Activated B cell treated with CpG ODN at 0.5 μM for 24 hours (primary cell): ENCODE data around the gene CCDC154. TPM values are rescaled to one million over a fixed set of nuclear protein-coding genes. Genes with fewer than 3 reads are reported as not detected.
A peak's percentile ranks its signal among the peaks of the same experiment; 100 is the strongest.

Experiments
- ATAC-seq: fragments of 200-7000 bp; cut with Tn5 transposase; one replicate; pipeline ENCODE4 v1.10.0; 2021; ENCODE audit warnings: low read depth, mild to moderate bottlenecking, moderate library complexity
- CTCF ChIA-PET: fragments of 350-600 bp; sonication (Branson Sonifier 250); formaldehyde crosslinking; loops from one replicate; lab custom pipeline; 2021; ENCODE audit warnings: antibody characterized with exemption; lab: Charles Lee
- POLR2A ChIA-PET: fragments of 350-600 bp; sonication (Branson Sonifier 250); formaldehyde crosslinking; loops from one replicate; lab custom pipeline; 2021; ENCODE audit warnings: antibody characterized with exemption; lab: Charles Lee
- DNase-seq: peaks from one replicate; pipeline ENCODE4 v3.0.0; 2022
- H3K27ac Mint-ChIP-seq: one replicate; pipeline ENCODE4 v1.8.0; 2020; ENCODE audit warnings: mixed read lengths
- H3K27me3 Mint-ChIP-seq: one replicate; pipeline ENCODE4 v1.8.0; 2021; ENCODE audit warnings: mixed read lengths
- H3K36me3 Mint-ChIP-seq: one replicate; pipeline ENCODE4 v1.8.0; 2021; ENCODE audit warnings: low read depth, mixed read lengths
- H3K4me1 Mint-ChIP-seq: one replicate; pipeline ENCODE4 v1.8.0; 2021; ENCODE audit warnings: mixed read lengths
- H3K4me3 Mint-ChIP-seq: one replicate; pipeline ENCODE4 v1.8.0; 2020; ENCODE audit warnings: mild to moderate bottlenecking, mixed read lengths
- H3K9me3 Mint-ChIP-seq: one replicate; pipeline ENCODE4 v1.8.0; 2020; ENCODE audit warnings: mixed read lengths
- intact Hi-C: fragments of 100-400 bp; cut with micrococcal nuclease; formaldehyde crosslinking; loops from one replicate; pipeline ENCODE4 v1.15.1; 2024
- total RNA-seq: library from RNA; stranded (reverse); gene quantifications from 2 replicates; pipeline ENCODE4 v1.2.3, GENCODE V29; 2022
- TF ChIP-seq, protein P1 (sequence below): fragments of 200-600 bp; IDR thresholded peaks from one replicate; pipeline ENCODE4 v1.8.0; 2022; ENCODE audit warnings: antibody characterized with exemption, mild to moderate bottlenecking

CCDC154 gene
- total RNA-seq, 1 donor from 2014 or later, result 6.7 TPM

- ChIA-PET POLR2A (interaction anchor here (1.0 to 3.2 kb wide), 10 partner anchors 9 to 284 kb away, joined by 3 to 39 read pairs (median 18); partner anchors contain the start of genes CRAMP1, GNPTG, IFT140 and MAPK8IP3), CTCF (no interaction called here)
- no peak for DNase-seq
- H3K27me3 Mint-ChIP-seq, result no peaks in the 10 kb centered on the region
- ATAC-seq, result no peak
- peak overlapping the region; percentile 41 for H3K4me3 Mint-ChIP-seq
- TF ChIP-seq, protein P1, sequence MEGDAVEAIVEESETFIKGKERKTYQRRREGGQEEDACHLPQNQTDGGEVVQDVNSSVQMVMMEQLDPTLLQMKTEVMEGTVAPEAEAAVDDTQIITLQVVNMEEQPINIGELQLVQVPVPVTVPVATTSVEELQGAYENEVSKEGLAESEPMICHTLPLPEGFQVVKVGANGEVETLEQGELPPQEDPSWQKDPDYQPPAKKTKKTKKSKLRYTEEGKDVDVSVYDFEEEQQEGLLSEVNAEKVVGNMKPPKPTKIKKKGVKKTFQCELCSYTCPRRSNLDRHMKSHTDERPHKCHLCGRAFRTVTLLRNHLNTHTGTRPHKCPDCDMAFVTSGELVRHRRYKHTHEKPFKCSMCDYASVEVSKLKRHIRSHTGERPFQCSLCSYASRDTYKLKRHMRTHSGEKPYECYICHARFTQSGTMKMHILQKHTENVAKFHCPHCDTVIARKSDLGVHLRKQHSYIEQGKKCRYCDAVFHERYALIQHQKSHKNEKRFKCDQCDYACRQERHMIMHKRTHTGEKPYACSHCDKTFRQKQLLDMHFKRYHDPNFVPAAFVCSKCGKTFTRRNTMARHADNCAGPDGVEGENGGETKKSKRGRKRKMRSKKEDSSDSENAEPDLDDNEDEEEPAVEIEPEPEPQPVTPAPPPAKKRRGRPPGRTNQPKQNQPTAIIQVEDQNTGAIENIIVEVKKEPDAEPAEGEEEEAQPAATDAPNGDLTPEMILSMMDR, result no peak
- peak overlapping the region; percentile 98 for H3K27ac Mint-ChIP-seq
- peaks cover 24% of the 10 kb centered on the region for H3K4me1 Mint-ChIP-seq
- intact Hi-C loops, result loop anchor here (5.0 kb wide), 1 partner anchor 285 kb away; the partner anchor contains the start of gene MAPK8IP3
- H3K9me3 Mint-ChIP-seq, result no peaks in the 10 kb centered on the region
- peaks cover 8% of the 10 kb centered on the region for H3K36me3 Mint-ChIP-seq
These were observed 22.3 kb downstream of the CCDC154 start for GRCh38 chr16:1422076-1422475.

GRCh38 chr16:1420111-1420539, 24.2 kb downstream of the CCDC154 start:
- no peaks in the 10 kb centered on the region for H3K27me3 Mint-ChIP-seq
- H3K27ac Mint-ChIP-seq, result peak overlapping the region; percentile 98
- CTCF ChIA-PET, result no interaction called here
- TF ChIP-seq, protein P1, result no peak
- no peaks in the 10 kb centered on the region for H3K9me3 Mint-ChIP-seq
- intact Hi-C loops, result loop anchor here (1.0 to 5.0 kb wide), 6 partner anchors 12 to 363 kb away; partner anchors contain the start of genes GNPTG, MAPK8IP3, NUBP2 and SPSB3
- H3K4me3 Mint-ChIP-seq, result peak overlapping the region; percentile 85
- POLR2A ChIA-PET, result interaction anchor here (0.6 to 3.2 kb wide), 36 partner anchors 8 to 1284 kb away, joined by 3 to 39 read pairs (median 8); partner anchors contain the start of genes CCDC154, CHTF18, CRAMP1 and EME2
- peaks cover 8% of the 10 kb centered on the region for H3K36me3 Mint-ChIP-seq
- no peak for ATAC-seq
- H3K4me1 Mint-ChIP-seq, result peaks cover 25% of the 10 kb centered on the region
- no peak for DNase-seq

- peaks cover 15% of the 10 kb centered on the region for H3K36me3 Mint-ChIP-seq
- ChIA-PET POLR2A (interaction anchor here (0.7 to 1.5 kb wide), 2 partner anchors 9 to 64 kb away, joined by 3 read pairs; no protein-coding TSS in a partner anchor), CTCF (no interaction called here)
- H3K4me1 Mint-ChIP-seq, result peaks cover 32% of the 10 kb centered on the region
- intact Hi-C loops, result no loop called here
- H3K27me3 Mint-ChIP-seq, result no peaks in the 10 kb centered on the region
- no peaks in the 10 kb centered on the region for H3K9me3 Mint-ChIP-seq
- TF ChIP-seq, protein P1, result no peak
- peak overlapping the region; percentile 65 for H3K27ac Mint-ChIP-seq
- H3K4me3 Mint-ChIP-seq, result peak overlapping the region; percentile 15
- ATAC-seq (no peak), DNase-seq (no peak)
These were observed 27.8 kb downstream of the CCDC154 start for GRCh38 chr16:1416521-1416941.

GRCh38 chr16:1414532-1415260, 29.7 kb downstream of the CCDC154 start, which contains the start of gene UNKL:
Gene UNKL, minus strand, starts transcription at chr16:1414704. Its CDS starts 13 bp downstream, at chr16:1414691.
- Mint-ChIP-seq H3K36me3 (peaks cover 17% of the 10 kb centered on the region), H3K27ac (peak within 1 kb of the TSS; percentile 86), H3K9me3 (no peaks in the 10 kb centered on the region), H3K4me1 (peaks cover 19% of the 10 kb centered on the region), H3K27me3 (no peaks in the 10 kb centered on the region), H3K4me3 (peak within 1 kb of the TSS; percentile 88)
- POLR2A ChIA-PET, result interaction anchor here (0.8 to 0.9 kb wide), 2 partner anchors 78 to 263 kb away, joined by 3 to 5 read pairs; partner anchors contain the start of genes JPT2 and TELO2
- ATAC-seq (peak; percentile 64), DNase-seq (peak; percentile 76)
- TF ChIP-seq, protein P1, result no peak
- CTCF ChIA-PET, result no interaction called here
- intact Hi-C loops, result loop anchor here (1.0 to 5.0 kb wide), 2 partner anchors 35 to 198 kb away; partner anchors contain the start of genes CRAMP1 and IFT140
